Measurements from ENCODE around the gene IMMP2L. TPM values are rescaled to one million over a fixed set of nuclear protein-coding genes. Genes with fewer than 3 reads are reported as not detected.

Gene IMMP2L
- polyA plus RNA-seq, 1 experiment = 5.8 TPM

DNA sequence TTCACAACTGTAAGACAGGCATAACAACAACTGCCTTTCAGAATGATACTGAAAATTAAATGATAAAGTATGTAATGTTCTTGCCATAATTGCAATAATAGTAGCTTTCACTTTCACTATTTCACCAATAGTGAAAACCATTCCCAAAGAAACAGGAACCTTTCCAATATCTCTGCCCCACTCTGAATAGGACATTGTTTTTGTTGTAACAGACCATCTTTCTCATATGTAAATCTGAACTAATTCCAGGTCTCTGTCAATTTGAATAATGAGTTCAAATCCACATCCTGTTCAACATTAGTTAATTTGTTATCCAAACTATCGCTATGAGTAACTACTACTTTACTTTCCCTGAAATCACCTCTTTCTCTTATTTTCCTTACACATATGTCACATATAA is 323.4 kb downstream of the IMMP2L start:
- no peak for DNase-seq (ENCODE audit: low read depth)
- H3K4me3 ChIP-seq (ENCODE audit: low read depth, low read length) = no peak overlapping the region
- TF ChIP-seq, protein P1, sequence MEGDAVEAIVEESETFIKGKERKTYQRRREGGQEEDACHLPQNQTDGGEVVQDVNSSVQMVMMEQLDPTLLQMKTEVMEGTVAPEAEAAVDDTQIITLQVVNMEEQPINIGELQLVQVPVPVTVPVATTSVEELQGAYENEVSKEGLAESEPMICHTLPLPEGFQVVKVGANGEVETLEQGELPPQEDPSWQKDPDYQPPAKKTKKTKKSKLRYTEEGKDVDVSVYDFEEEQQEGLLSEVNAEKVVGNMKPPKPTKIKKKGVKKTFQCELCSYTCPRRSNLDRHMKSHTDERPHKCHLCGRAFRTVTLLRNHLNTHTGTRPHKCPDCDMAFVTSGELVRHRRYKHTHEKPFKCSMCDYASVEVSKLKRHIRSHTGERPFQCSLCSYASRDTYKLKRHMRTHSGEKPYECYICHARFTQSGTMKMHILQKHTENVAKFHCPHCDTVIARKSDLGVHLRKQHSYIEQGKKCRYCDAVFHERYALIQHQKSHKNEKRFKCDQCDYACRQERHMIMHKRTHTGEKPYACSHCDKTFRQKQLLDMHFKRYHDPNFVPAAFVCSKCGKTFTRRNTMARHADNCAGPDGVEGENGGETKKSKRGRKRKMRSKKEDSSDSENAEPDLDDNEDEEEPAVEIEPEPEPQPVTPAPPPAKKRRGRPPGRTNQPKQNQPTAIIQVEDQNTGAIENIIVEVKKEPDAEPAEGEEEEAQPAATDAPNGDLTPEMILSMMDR (IDR thresholded peaks at IDR 0.05; ENCODE audit: insufficient read depth, low read depth, low read length) = no peak
- no peaks in the 10 kb centered on the region for H3K27me3 ChIP-seq (ENCODE audit: control insufficient read depth, insufficient read depth, low read length)
- ChIA-PET CTCF (no interaction called here), POLR2A (no interaction called here)
- no peaks in the 10 kb centered on the region for H3K36me3 ChIP-seq (ENCODE audit: control insufficient read depth, insufficient read depth, low read length)

- no peaks in the 10 kb centered on the region for H3K27me3 ChIP-seq (ENCODE audit: control insufficient read depth, insufficient read depth, low read length)
- POLR2A ChIA-PET = no interaction called here
- TF ChIP-seq, protein P1 (IDR thresholded peaks at IDR 0.05; ENCODE audit: insufficient read depth, low read depth, low read length) = no peak
- no peaks in the 10 kb centered on the region for H3K36me3 ChIP-seq (ENCODE audit: control insufficient read depth, insufficient read depth, low read length)
- CTCF ChIA-PET = no interaction called here
- no peak overlapping the region for H3K4me3 ChIP-seq (ENCODE audit: low read depth, low read length)
- no peak for DNase-seq (ENCODE audit: low read depth)
These were observed 326.6 kb downstream of the IMMP2L start for GRCh38 chr7:111235709-111236108.

DNA sequence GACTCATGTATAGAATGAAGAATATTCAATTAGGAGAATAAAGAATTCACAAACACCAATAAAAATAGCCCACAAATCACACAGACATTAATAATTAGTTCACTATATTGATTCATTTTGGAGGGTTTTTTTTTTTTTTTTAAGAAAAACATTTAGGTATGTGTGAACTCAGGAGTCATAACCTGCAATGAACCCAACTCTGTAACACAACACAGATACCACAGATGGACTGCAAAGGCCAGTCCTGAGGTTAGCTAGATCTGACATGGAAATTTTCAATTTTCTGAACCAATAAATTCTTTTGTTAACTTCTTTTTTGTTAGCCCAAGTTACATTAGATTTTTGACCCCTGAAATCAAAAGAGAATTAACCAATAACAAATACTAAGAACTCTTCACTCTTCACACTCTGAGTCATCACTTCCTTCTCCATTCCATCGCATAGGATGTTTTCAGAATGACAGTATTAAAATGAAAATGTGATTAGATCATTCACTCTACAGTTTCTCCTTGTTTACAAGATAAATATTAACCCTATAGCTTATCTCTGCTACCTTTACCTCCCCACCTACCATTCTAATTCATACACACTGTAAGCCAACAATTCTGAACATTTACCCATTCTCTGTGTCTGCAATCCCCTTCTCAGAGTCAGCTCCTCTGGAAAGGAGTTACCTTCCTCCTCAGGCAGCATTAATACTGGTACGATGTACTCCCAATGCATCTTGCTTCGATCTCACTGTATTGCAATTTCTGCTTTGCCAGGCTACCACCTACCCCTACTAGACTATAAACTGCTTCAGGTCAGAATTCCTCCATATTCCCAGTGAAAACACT is 329.8 kb downstream of the IMMP2L start:
- TF ChIP-seq, protein P1 (IDR thresholded peaks at IDR 0.05; ENCODE audit: insufficient read depth, low read depth, low read length) = no peak
- H3K27me3 ChIP-seq (ENCODE audit: control insufficient read depth, insufficient read depth, low read length) = no peaks in the 10 kb centered on the region
- no peaks in the 10 kb centered on the region for H3K36me3 ChIP-seq (ENCODE audit: control insufficient read depth, insufficient read depth, low read length)
- POLR2A ChIA-PET = no interaction called here
- H3K4me3 ChIP-seq (ENCODE audit: low read depth, low read length) = no peak overlapping the region
- CTCF ChIA-PET = no interaction called here
- peak; percentile 15 for DNase-seq (ENCODE audit: low read depth)

- CTCF ChIA-PET = no interaction called here
- POLR2A ChIA-PET = no interaction called here
- peak; percentile 35 for DNase-seq (ENCODE audit: low read depth)
- Histone ChIP-seq H3K27me3 (ENCODE audit: control insufficient read depth, insufficient read depth, low read length) (no peaks in the 10 kb centered on the region), H3K4me3 (ENCODE audit: low read depth, low read length) (no peak overlapping the region), H3K36me3 (ENCODE audit: control insufficient read depth, insufficient read depth, low read length) (no peaks in the 10 kb centered on the region)
- TF ChIP-seq, protein P1 (IDR thresholded peaks at IDR 0.05; ENCODE audit: insufficient read depth, low read depth, low read length) = no peak
These were observed 332.4 kb downstream of the IMMP2L start for GRCh38 chr7:111229916-111230315.

GRCh38 chr7:111229181-111229740 is 333.0 kb downstream of the IMMP2L start:
- CTCF ChIA-PET = no interaction called here
- DNase-seq (ENCODE audit: low read depth) = no peak
- Histone ChIP-seq H3K36me3 (ENCODE audit: control insufficient read depth, insufficient read depth, low read length) (no peaks in the 10 kb centered on the region), H3K4me3 (ENCODE audit: low read depth, low read length) (no peak overlapping the region), H3K27me3 (ENCODE audit: control insufficient read depth, insufficient read depth, low read length) (no peaks in the 10 kb centered on the region)
- TF ChIP-seq, protein P1 (IDR thresholded peaks at IDR 0.05; ENCODE audit: insufficient read depth, low read depth, low read length) = no peak
- POLR2A ChIA-PET = no interaction called here
